Liver (tissue), 2 donors: Measurements from ENCODE around the gene HSP90AA1.
"Not testable (repeated sequence)": the region's sequence is repeated elsewhere in the genome, so short reads cannot be mapped to it uniquely, and the experiment has no call there.

Source experiments
- CTCF ChIP-seq: fragments of 150-350 bp; IDR thresholded peaks from 2 replicates; pipeline ENCODE4 v1.5.1; 2017; ENCODE audit warnings: improper control_type of control experiment, low read depth, low read length; ENCODE audit not compliant: missing input control
- MAX ChIP-seq: IDR thresholded peaks from 2 replicates; pipeline ENCODE4 v1.6.1; 2016; ENCODE audit warnings: antibody characterized with exemption
- donor health status: healthy.

- not testable (repeated sequence) for TF ChIP-seq CTCF, MAX
Observed at GRCh38 chr14:102084522-102084921, 2.3 kb downstream of the HSP90AA1 start.
